ENCODE data around the gene NUDT21.

The NUDT21 gene

GRCh38 chr16:56419740-56420548 lies 31.2 kb downstream of the NUDT21 start:
- Histone ChIP-seq H3K4me3 (ENCODE audit: insufficient read length, low read depth) (no peak overlapping the region), H3K27me3 (ENCODE audit: insufficient read depth, insufficient read length) (no peaks in the 10 kb centered on the region), H3K36me3 (ENCODE audit: insufficient read depth, insufficient read length, low read length) (no peaks in the 10 kb centered on the region), H3K4me1 (ENCODE audit: insufficient read depth, insufficient read length) (no peaks in the 10 kb centered on the region), H3K9ac (ENCODE audit: insufficient read length, low read depth) (no peak overlapping the region), H3K9me3 (ENCODE audit: insufficient read depth, low read length) (no peaks in the 10 kb centered on the region)
- DNase-seq (ENCODE audit: low read depth, low spot score): no peak
- TF ChIP-seq YY1 (IDR thresholded peaks at IDR 0.05; ENCODE audit: insufficient read depth, insufficient read length) (no peak), SUZ12 (IDR thresholded peaks at IDR 0.05; ENCODE audit: extremely low read depth, insufficient read depth, insufficient read length) (no peak), ZNF274 (IDR thresholded peaks at IDR 0.05; ENCODE audit: low read depth, low read length) (no peak)

DNA sequence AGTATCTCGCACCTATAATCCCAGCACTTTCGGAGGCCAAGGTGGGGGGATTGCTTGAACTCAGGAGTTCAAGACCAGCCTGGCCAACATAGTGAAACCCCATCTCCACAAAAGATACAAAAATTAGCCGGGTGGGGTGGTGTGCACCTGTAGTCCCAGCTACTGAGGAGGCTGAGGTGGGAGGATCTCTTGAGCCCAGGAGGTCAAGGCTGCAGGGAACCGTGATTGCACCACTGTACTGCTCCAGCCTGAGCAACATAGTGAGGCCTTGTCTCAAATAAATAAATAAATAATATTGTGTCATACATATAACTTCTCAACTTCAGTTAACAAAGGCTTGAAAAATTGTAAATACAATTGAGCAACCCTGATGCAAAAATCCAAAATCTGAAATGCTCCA lies 34.0 kb downstream of the NUDT21 start:
- TF ChIP-seq ZNF274 (IDR thresholded peaks at IDR 0.05; ENCODE audit: low read depth, low read length): no peak
- no peak for TF ChIP-seq YY1 (IDR thresholded peaks at IDR 0.05; ENCODE audit: insufficient read depth, insufficient read length)
- TF ChIP-seq SUZ12 (IDR thresholded peaks at IDR 0.05; ENCODE audit: extremely low read depth, insufficient read depth, insufficient read length): no peak
- Histone ChIP-seq H3K4me3 (ENCODE audit: insufficient read length, low read depth) (no peak overlapping the region), H3K27me3 (ENCODE audit: insufficient read depth, insufficient read length) (no peaks in the 10 kb centered on the region), H3K36me3 (ENCODE audit: insufficient read depth, insufficient read length, low read length) (peaks cover 9% of the 10 kb centered on the region), H3K9me3 (ENCODE audit: insufficient read depth, low read length) (no peaks in the 10 kb centered on the region), H3K9ac (ENCODE audit: insufficient read length, low read depth) (no peak overlapping the region), H3K4me1 (ENCODE audit: insufficient read depth, insufficient read length) (no peaks in the 10 kb centered on the region)
- no peak for DNase-seq (ENCODE audit: low read depth, low spot score)

DNA sequence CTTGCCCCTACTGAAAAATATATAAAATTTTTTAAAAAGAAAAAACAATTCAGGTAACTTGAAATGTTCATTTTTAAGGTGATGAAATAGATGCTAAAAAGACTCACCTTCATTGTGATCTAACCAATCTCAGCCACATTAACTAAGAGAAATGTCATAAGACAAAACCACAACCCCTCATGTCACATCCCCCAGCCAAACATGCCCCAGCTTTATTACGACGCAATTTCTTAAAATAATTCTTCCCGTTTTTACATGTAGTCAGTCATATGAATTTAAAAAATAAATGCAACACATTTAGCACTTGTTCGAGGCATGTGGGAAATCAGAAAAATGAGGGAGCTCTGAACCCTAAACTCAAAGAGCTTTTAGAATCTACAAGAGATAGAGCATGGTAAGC lies 35.3 kb downstream of the NUDT21 start:
- Histone ChIP-seq H3K36me3 (ENCODE audit: insufficient read depth, insufficient read length, low read length) (peaks cover 18% of the 10 kb centered on the region), H3K9ac (ENCODE audit: insufficient read length, low read depth) (no peak overlapping the region), H3K4me1 (ENCODE audit: insufficient read depth, insufficient read length) (no peaks in the 10 kb centered on the region), H3K9me3 (ENCODE audit: insufficient read depth, low read length) (no peaks in the 10 kb centered on the region), H3K27me3 (ENCODE audit: insufficient read depth, insufficient read length) (no peaks in the 10 kb centered on the region), H3K4me3 (ENCODE audit: insufficient read length, low read depth) (no peak overlapping the region)
- no peak for DNase-seq (ENCODE audit: low read depth, low spot score)
- TF ChIP-seq SUZ12 (IDR thresholded peaks at IDR 0.05; ENCODE audit: extremely low read depth, insufficient read depth, insufficient read length): no peak
- TF ChIP-seq YY1 (IDR thresholded peaks at IDR 0.05; ENCODE audit: insufficient read depth, insufficient read length): no peak
- no peak for TF ChIP-seq ZNF274 (IDR thresholded peaks at IDR 0.05; ENCODE audit: low read depth, low read length)

DNA sequence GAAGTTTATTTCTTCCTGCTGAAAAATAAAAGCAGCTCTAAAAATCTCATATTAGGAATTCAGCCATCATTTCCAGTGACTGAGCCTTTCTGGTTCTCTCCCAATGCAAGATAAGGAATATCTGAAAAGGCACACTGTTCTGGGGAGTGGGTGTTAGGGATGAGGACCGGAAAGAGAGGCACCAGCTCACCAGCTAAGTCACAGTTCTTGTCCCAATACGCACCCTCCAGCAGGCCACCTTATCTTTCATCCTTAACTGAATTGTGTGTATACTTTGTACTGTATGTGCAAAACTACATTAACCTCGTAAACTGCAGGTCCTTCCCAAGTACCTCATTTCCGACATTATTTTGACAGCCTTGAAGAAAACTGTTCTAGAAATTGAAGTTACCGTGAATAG lies 36.8 kb downstream of the NUDT21 start:
- H3K9ac ChIP-seq (ENCODE audit: insufficient read length, low read depth): no peak overlapping the region
- peaks cover 19% of the 10 kb centered on the region for H3K36me3 ChIP-seq (ENCODE audit: insufficient read depth, insufficient read length, low read length)
- no peak for DNase-seq (ENCODE audit: low read depth, low spot score)
- no peak overlapping the region for H3K4me3 ChIP-seq (ENCODE audit: insufficient read length, low read depth)
- no peaks in the 10 kb centered on the region for H3K4me1 ChIP-seq (ENCODE audit: insufficient read depth, insufficient read length)
- H3K27me3 ChIP-seq (ENCODE audit: insufficient read depth, insufficient read length): no peaks in the 10 kb centered on the region
- TF ChIP-seq ZNF274 (IDR thresholded peaks at IDR 0.05; ENCODE audit: low read depth, low read length) (no peak), SUZ12 (IDR thresholded peaks at IDR 0.05; ENCODE audit: extremely low read depth, insufficient read depth, insufficient read length) (no peak), YY1 (IDR thresholded peaks at IDR 0.05; ENCODE audit: insufficient read depth, insufficient read length) (no peak)
- H3K9me3 ChIP-seq (ENCODE audit: insufficient read depth, low read length): no peaks in the 10 kb centered on the region

GRCh38 chr16:56413381-56413780 lies 37.8 kb downstream of the NUDT21 start:
- Histone ChIP-seq H3K9ac (ENCODE audit: insufficient read length, low read depth) (no peak overlapping the region), H3K36me3 (ENCODE audit: insufficient read depth, insufficient read length, low read length) (peaks cover 29% of the 10 kb centered on the region), H3K27me3 (ENCODE audit: insufficient read depth, insufficient read length) (no peaks in the 10 kb centered on the region), H3K4me1 (ENCODE audit: insufficient read depth, insufficient read length) (no peaks in the 10 kb centered on the region), H3K4me3 (ENCODE audit: insufficient read length, low read depth) (no peak overlapping the region), H3K9me3 (ENCODE audit: insufficient read depth, low read length) (no peaks in the 10 kb centered on the region)
- no peak for DNase-seq (ENCODE audit: low read depth, low spot score)
- TF ChIP-seq YY1 (IDR thresholded peaks at IDR 0.05; ENCODE audit: insufficient read depth, insufficient read length): no peak
- no peak for TF ChIP-seq ZNF274 (IDR thresholded peaks at IDR 0.05; ENCODE audit: low read depth, low read length)
- TF ChIP-seq SUZ12 (IDR thresholded peaks at IDR 0.05; ENCODE audit: extremely low read depth, insufficient read depth, insufficient read length): no peak

GRCh38 chr16:56411624-56412023 lies 39.5 kb downstream of the NUDT21 start:
- no peak for DNase-seq (ENCODE audit: low read depth, low spot score)
- Histone ChIP-seq H3K4me1 (ENCODE audit: insufficient read depth, insufficient read length) (no peaks in the 10 kb centered on the region), H3K9ac (ENCODE audit: insufficient read length, low read depth) (no peak overlapping the region), H3K27me3 (ENCODE audit: insufficient read depth, insufficient read length) (no peaks in the 10 kb centered on the region), H3K4me3 (ENCODE audit: insufficient read length, low read depth) (no peak overlapping the region), H3K36me3 (ENCODE audit: insufficient read depth, insufficient read length, low read length) (peaks cover 39% of the 10 kb centered on the region), H3K9me3 (ENCODE audit: insufficient read depth, low read length) (no peaks in the 10 kb centered on the region)
- TF ChIP-seq YY1 (IDR thresholded peaks at IDR 0.05; ENCODE audit: insufficient read depth, insufficient read length) (no peak), ZNF274 (IDR thresholded peaks at IDR 0.05; ENCODE audit: low read depth, low read length) (no peak), SUZ12 (IDR thresholded peaks at IDR 0.05; ENCODE audit: extremely low read depth, insufficient read depth, insufficient read length) (no peak)

DNA sequence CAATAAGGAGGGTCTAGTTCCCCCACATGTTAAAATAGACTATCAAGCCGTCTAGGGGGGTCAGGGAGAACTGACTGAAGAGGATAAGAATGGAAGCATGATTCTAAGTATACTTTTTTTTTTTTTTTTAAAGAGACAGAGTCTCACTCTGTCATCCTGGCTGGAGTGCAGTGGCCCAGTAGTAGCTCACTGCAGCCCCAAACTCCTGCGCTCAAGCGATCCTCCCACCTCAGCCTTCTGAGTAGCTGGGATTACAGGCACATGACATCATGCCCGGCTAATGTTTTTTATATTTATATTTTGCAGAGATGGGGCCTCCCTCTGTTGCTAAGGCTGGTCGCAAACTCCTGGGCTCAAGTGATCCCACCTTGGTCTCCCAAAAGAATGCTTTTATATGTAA lies 40.0 kb downstream of the NUDT21 start:
- peaks cover 39% of the 10 kb centered on the region for H3K36me3 ChIP-seq (ENCODE audit: insufficient read depth, insufficient read length, low read length)
- no peak overlapping the region for H3K9ac ChIP-seq (ENCODE audit: insufficient read length, low read depth)
- TF ChIP-seq SUZ12 (IDR thresholded peaks at IDR 0.05; ENCODE audit: extremely low read depth, insufficient read depth, insufficient read length): no peak
- TF ChIP-seq ZNF274 (IDR thresholded peaks at IDR 0.05; ENCODE audit: low read depth, low read length): no peak
- no peak for TF ChIP-seq YY1 (IDR thresholded peaks at IDR 0.05; ENCODE audit: insufficient read depth, insufficient read length)
- H3K9me3 ChIP-seq (ENCODE audit: insufficient read depth, low read length): no peaks in the 10 kb centered on the region
- no peaks in the 10 kb centered on the region for H3K4me1 ChIP-seq (ENCODE audit: insufficient read depth, insufficient read length)
- no peaks in the 10 kb centered on the region for H3K27me3 ChIP-seq (ENCODE audit: insufficient read depth, insufficient read length)
- no peak for DNase-seq (ENCODE audit: low read depth, low spot score)
- no peak overlapping the region for H3K4me3 ChIP-seq (ENCODE audit: insufficient read length, low read depth)
